Body of pancreas (tissue), 4 donors: Measurements from ENCODE around the gene USP15. TPM values are rescaled to one million over a fixed set of nuclear protein-coding genes. Genes with fewer than 3 reads are reported as not detected.
"Not testable (repeated sequence)": the region's sequence is repeated elsewhere in the genome, so short reads cannot be mapped to it uniquely, and the experiment has no call there.

Experiments
- ATAC-seq: fragments of 150-250 bp; one replicate; pipeline ENCODE4 v1.9.1; 2016
- DNase-seq, 4 donors: peaks; one replicate each; pipeline ENCODE4 v3.0.0-alpha.2; 2019
- H3K27ac ChIP-seq, 4 donors: fragments of 200-600 bp; sonication (generic); 1 replicate in 3 of 4; 2 replicates in 1 of 4; pipeline versions ENCODE4 v1.5.1 to v1.6.1; 2016 to 2019; ENCODE audit warnings: mild to moderate bottlenecking in 1 of 4, mixed read lengths in 1 of 4, moderate library complexity in 1 of 4
- H3K27me3 ChIP-seq, 2 donors: fragments of 200-600 bp; sonication (generic); one replicate each; pipeline ENCODE4 v1.6.0; 2016; ENCODE audit warnings: mild to moderate bottlenecking in 1 of 2
- H3K36me3 ChIP-seq, 2 donors: fragments of 200-600 bp; sonication (generic); replicated peaks in 1 of 2; 2 replicates each; pipeline ENCODE4 v1.5.1; 2016; ENCODE audit warnings: low read depth in 2 of 2; ENCODE audit not compliant: insufficient read depth in 1 of 2
- H3K4me1 ChIP-seq: fragments of 200-600 bp; sonication (generic); one replicate; pipeline ENCODE4 v1.6.0; 2016
- H3K4me3 ChIP-seq, 2 donors: fragments of 200-600 bp; sonication (generic); 1 replicate in 1 of 2; 2 replicates in 1 of 2; pipeline ENCODE4 v1.5.1; 2016 to 2019
- H3K9me3 ChIP-seq, 3 donors: fragments of 200-600 bp; sonication (generic); 1 replicate in 2 of 3; 2 replicates in 1 of 3; pipeline ENCODE4 v1.5.1; 2016
- POLR2A ChIP-seq, 3 donors: fragments of 450-650 bp; IDR thresholded peaks; one replicate each; pipeline ENCODE4 v1.6.1; 2016; ENCODE audit warnings: antibody characterized with exemption in 3 of 3, mild to moderate bottlenecking in 2 of 3
- WGBS, 2 donors: methylation state at CpG; one replicate each; pipeline ENCODE4 v1.1.5; 2017; 5-methylcytosine and 5-hydroxymethylcytosine counted together
- intact Hi-C: fragments of 100-400 bp; cut with DNase I; formaldehyde crosslinking; loops from one replicate; pipeline ENCODE4 v1.15.1; 2023
- total RNA-seq, 2 donors: library from RNA; depleted of rRNA; stranded (reverse); fragments of >200 nt; gene quantifications; one replicate each; pipeline ENCODE4 v1.1.0, GENCODE V29; 2016
- TF ChIP-seq, protein P1 (sequence below), 7 experiments: fragments of 450-650 bp in 4 of 7; fragments of 200-600 bp in 3 of 7; sonication (generic) in 3 of 7; IDR thresholded peaks; one replicate each; pipeline ENCODE4 v1.5.1; 2016 to 2019; ENCODE audit warnings: antibody characterized with exemption in 7 of 7

USP15 gene
- total RNA-seq, 2 donors from 2014 or later, result 47.5 to 57.4 TPM

DNA sequence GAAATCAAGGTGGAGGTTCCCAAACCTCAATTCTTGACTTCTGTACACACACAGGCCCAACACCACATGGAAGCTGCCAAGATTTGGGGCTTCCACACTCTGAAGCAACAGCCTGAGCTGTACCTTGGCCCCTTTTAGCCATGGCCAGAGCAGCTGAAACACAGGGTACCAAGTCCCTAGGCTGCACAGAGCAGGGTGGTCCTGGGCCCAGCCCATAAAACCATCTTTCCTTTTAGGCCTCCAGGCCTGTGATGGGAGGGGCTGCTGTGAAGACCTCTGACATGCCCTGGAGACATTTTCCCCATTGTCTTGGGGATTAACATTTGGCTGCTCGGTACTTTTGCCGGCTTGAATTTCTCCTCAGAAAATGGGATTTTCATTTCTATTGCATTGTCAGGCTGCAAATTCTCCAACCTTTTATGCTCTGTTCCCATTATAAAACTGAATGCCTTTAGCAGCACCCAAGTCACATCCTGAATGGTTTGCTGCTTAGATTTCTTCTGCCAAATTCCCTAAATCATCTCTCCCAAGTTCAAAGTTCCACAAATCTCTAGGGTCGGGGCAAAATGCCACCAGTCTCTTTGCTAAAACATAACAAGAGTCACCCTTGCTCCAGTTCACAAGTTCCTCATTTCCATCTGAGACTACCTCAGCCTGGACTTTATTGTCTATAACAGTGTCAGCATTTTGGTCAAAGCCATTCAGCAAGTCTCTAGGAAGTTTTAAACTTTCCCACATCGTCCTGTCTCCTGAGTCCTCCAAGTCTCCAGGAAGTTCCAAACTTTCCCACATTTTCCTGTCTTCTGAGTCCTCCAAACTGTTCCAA lies 84.7 kb downstream of the USP15 start:
- DNase-seq, H3K36me3 ChIP-seq, H3K4me3 ChIP-seq, ATAC-seq, H3K27ac ChIP-seq, H3K4me1 ChIP-seq, intact Hi-C loops, H3K27me3 ChIP-seq, H3K9me3 ChIP-seq: not testable (repeated sequence)
- 83 to 95% methylated on average over 4 of the region's 4 CpGs for WGBS, 2 donors

DNA sequence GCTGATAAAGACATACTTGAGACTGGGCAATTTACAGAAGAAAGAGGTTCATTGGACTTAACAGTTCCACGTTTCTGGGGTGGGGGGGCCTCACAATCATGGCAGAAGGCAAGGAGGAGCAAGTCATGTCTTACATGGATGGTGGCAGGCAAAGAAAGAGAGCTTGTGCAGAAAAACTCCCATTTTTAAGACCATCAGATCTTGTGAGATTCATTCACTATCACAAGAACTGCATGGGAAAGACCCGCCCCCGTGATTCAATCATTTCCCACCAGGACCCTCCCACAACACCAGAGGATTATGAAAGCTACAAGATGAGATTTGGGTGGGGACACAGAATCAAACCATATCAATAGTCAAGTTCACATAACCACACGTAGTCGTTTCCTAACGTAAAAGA lies 85.5 kb downstream of the USP15 start:
- ATAC-seq, result no peak
- no peak overlapping the region for H3K4me3 ChIP-seq
- H3K9me3 ChIP-seq, result no peaks in the 10 kb centered on the region
- intact Hi-C loops, result no loop called here
- no peak for DNase-seq
- 97 to 98% methylated on average over 6 of the region's 6 CpGs for WGBS, 2 donors
- no peaks in the 10 kb centered on the region for H3K27me3 ChIP-seq
- H3K27ac ChIP-seq, result no peak overlapping the region
- no peak for TF ChIP-seq POLR2A (IDR thresholded peaks at IDR 0.05)
- TF ChIP-seq, protein P1, sequence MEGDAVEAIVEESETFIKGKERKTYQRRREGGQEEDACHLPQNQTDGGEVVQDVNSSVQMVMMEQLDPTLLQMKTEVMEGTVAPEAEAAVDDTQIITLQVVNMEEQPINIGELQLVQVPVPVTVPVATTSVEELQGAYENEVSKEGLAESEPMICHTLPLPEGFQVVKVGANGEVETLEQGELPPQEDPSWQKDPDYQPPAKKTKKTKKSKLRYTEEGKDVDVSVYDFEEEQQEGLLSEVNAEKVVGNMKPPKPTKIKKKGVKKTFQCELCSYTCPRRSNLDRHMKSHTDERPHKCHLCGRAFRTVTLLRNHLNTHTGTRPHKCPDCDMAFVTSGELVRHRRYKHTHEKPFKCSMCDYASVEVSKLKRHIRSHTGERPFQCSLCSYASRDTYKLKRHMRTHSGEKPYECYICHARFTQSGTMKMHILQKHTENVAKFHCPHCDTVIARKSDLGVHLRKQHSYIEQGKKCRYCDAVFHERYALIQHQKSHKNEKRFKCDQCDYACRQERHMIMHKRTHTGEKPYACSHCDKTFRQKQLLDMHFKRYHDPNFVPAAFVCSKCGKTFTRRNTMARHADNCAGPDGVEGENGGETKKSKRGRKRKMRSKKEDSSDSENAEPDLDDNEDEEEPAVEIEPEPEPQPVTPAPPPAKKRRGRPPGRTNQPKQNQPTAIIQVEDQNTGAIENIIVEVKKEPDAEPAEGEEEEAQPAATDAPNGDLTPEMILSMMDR (IDR thresholded peaks at IDR 0.05), result no peak
- no peaks in the 10 kb centered on the region for H3K4me1 ChIP-seq
- H3K36me3 ChIP-seq, result no peaks in the 10 kb centered on the region

DNA sequence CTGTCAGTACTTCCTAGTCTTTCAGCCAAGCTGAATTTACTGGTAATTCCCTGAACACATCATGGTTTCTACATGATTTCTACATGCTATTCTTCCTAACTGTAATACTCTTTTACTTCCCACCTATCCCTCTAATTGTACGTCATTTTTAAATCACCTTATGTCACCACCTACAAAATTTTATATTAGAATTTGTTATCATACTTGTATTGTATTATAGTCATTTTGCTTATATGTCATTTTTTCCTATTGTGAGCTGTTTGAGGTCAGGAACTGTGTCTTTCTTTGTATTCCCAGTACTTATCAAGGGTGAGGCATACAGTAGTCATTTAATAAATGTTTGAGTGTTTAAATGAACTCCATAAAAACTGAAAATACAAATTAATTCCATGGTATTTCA lies 86.6 kb downstream of the USP15 start:
- Histone ChIP-seq H3K27ac (no peak overlapping the region), H3K4me3 (no peak overlapping the region), H3K4me1 (no peaks in the 10 kb centered on the region), H3K9me3 (no peaks in the 10 kb centered on the region), H3K36me3 (no peaks in the 10 kb centered on the region), H3K27me3 (no peaks in the 10 kb centered on the region)
- DNase-seq (no peak), ATAC-seq (no peak)
- TF ChIP-seq, protein P1 (IDR thresholded peaks at IDR 0.05), result no peak
- no peak for TF ChIP-seq POLR2A (IDR thresholded peaks at IDR 0.05)
- intact Hi-C loops, result no loop called here
- 86 to 90% methylated on average over 1 of the region's 1 CpG for WGBS, 2 donors

- 85 to 91% methylated on average over 5 of the region's 5 CpGs for WGBS, 2 donors
- Histone ChIP-seq H3K4me3 (no peak overlapping the region), H3K27ac (no peak overlapping the region), H3K4me1 (no peaks in the 10 kb centered on the region), H3K36me3 (no peaks in the 10 kb centered on the region), H3K27me3 (no peaks in the 10 kb centered on the region), H3K9me3 (no peaks in the 10 kb centered on the region)
- intact Hi-C loops, result no loop called here
- no peak for DNase-seq
- TF ChIP-seq POLR2A (IDR thresholded peaks at IDR 0.05), result no peak
- TF ChIP-seq, protein P1 (IDR thresholded peaks at IDR 0.05), result no peak
- ATAC-seq, result no peak
These were observed 87.9 kb downstream of the USP15 start for GRCh38 chr12:62347922-62348650.

DNA sequence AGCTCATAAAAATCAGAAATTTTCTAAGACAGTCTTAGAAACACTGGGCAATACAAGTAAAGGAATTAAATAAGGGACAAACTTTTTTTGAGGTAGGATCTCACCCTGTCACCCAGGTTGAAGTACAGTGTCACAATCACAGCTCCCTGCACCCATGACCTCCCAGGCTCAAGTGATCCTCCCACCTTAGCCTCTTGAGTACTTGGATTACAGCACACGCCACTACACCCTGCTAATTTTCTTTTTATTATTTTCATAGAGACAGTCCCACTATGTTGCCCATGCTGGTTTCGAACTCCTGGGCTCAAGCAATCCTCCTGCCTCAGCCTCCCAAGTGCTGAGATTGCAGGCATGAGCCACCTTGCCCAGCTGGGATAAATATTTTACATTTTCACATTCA lies 90.3 kb downstream of the USP15 start:
- DNase-seq (no peak), ATAC-seq (no peak)
- no peaks in the 10 kb centered on the region for H3K4me1 ChIP-seq
- intact Hi-C loops, result no loop called here
- no peak for TF ChIP-seq POLR2A (IDR thresholded peaks at IDR 0.05)
- TF ChIP-seq, protein P1 (IDR thresholded peaks at IDR 0.05), result no peak
- H3K9me3 ChIP-seq, result no peaks in the 10 kb centered on the region
- no peak overlapping the region for H3K4me3 ChIP-seq
- 75 to 92% methylated on average over 2 of the region's 2 CpGs for WGBS, 2 donors
- H3K36me3 ChIP-seq, result no peaks in the 10 kb centered on the region
- H3K27me3 ChIP-seq, result no peaks in the 10 kb centered on the region
- H3K27ac ChIP-seq, result no peak overlapping the region
